Stimulated activated CD4-positive, alpha-beta T cell treated with anti-CD3 and anti-CD28 coated beads, Interleukin-2, amount 100 ng/mL, for 4 hours (primary cell): ENCODE measurements around the gene RRP7A.
A peak's percentile ranks its signal among the peaks of the same experiment; 100 is the strongest.
"Not testable (repeated sequence)": the region's sequence is repeated elsewhere in the genome, so short reads cannot be mapped to it uniquely, and the experiment has no call there.

Source experiments
- DNase-seq: peaks from one replicate; pipeline ENCODE4 v3.0.0-alpha.2; 2020; ENCODE audit warnings: low read depth

RRP7A gene

GRCh38 chr22:42519525-42520401 is at the start of gene RRP7A:
Gene RRP7A, minus strand, starts transcription at chr22:42519796. Its CDS starts 10 bp downstream, at chr22:42519786.
- DNase-seq, result peak; percentile 78

GRCh38 chr22:42567950-42568349 is 48.4 kb upstream of the RRP7A start:
- not testable (repeated sequence) for DNase-seq

GRCh38 chr22:42565956-42566355 is 46.4 kb upstream of the RRP7A start:
- DNase-seq, result no peak

- no peak for DNase-seq
These were observed 45.1 kb upstream of the RRP7A start for GRCh38 chr22:42564699-42565098.

- not testable (repeated sequence) for DNase-seq
These were observed 44.3 kb upstream of the RRP7A start for GRCh38 chr22:42563943-42564342.

- no peak for DNase-seq
These were observed 43.1 kb upstream of the RRP7A start for GRCh38 chr22:42562684-42563083.

GRCh38 chr22:42562279-42562678 is 42.7 kb upstream of the RRP7A start:
- DNase-seq, result no peak

GRCh38 chr22:42561856-42562255 is 42.3 kb upstream of the RRP7A start:
- no peak for DNase-seq

GRCh38 chr22:42560781-42561180 is 41.2 kb upstream of the RRP7A start:
- no peak for DNase-seq

GRCh38 chr22:42560381-42560780 is 40.8 kb upstream of the RRP7A start:
- no peak for DNase-seq

- DNase-seq, result peak; percentile 68
These were observed 34.1 kb upstream of the RRP7A start, which contains the start of gene SERHL2 for GRCh38 chr22:42553475-42554361. Gene SERHL2, plus strand, starts transcription at chr22:42553956. Its CDS starts 65 bp downstream, at chr22:42554021.

- not testable (repeated sequence) for DNase-seq
These were observed 32.7 kb upstream of the RRP7A start for GRCh38 chr22:42552294-42552647.

- no peak for DNase-seq
These were observed 29.9 kb upstream of the RRP7A start for GRCh38 chr22:42549331-42550060.

GRCh38 chr22:42548597-42549330 is 29.2 kb upstream of the RRP7A start:
- no peak for DNase-seq

- DNase-seq, result not testable (repeated sequence)
These were observed 28.5 kb upstream of the RRP7A start for GRCh38 chr22:42548126-42548525.

GRCh38 chr22:42547562-42547961 is 28.0 kb upstream of the RRP7A start:
- DNase-seq, result no peak

- no peak for DNase-seq
These were observed 25.1 kb upstream of the RRP7A start for GRCh38 chr22:42544686-42545085.

GRCh38 chr22:42539236-42539771 is 19.7 kb upstream of the RRP7A start:
- DNase-seq, result not testable (repeated sequence)

- not testable (repeated sequence) for DNase-seq
These were observed 17.7 kb upstream of the RRP7A start for GRCh38 chr22:42537199-42537831.

- DNase-seq, result not testable (repeated sequence)
These were observed 17.0 kb upstream of the RRP7A start for GRCh38 chr22:42536634-42537033.

- DNase-seq, result no peak
These were observed 16.6 kb upstream of the RRP7A start for GRCh38 chr22:42536166-42536565.
